ENCODE results near the gene AMN. TPM values are rescaled to one million over a fixed set of nuclear protein-coding genes. Genes with fewer than 3 reads are reported as not detected.

Gene AMN
- total and polyA plus RNA-seq, 7 experiments from 2014 or later = 0.53 to 11.0 (median 3.8) TPM

- CTCF ChIA-PET = no interaction called here
- H3K27me3 Mint-ChIP-seq = peaks cover 0 to 45% (median 11%) of the 10 kb centered on the region in 5 donors
- H3K27ac ChIP-seq (ENCODE audit: low read depth, low read length) = no peak overlapping the region
- no peak overlapping the region for H3K27ac Mint-ChIP-seq
- no peaks in the 10 kb centered on the region for H3K36me3 ChIP-seq (ENCODE audit: control insufficient read depth in 2 of 3, insufficient read depth in 3 of 3, low read length in 3 of 3)
- DNase-seq = peak in 1 of 9 donors; percentile 19
- ATAC-seq = no peak
- peaks cover 6 to 18% of the 10 kb centered on the region in 2 donors for H3K4me1 ChIP-seq (ENCODE audit: control insufficient read depth in 2 of 2, insufficient read depth in 2 of 2, low read length in 2 of 2)
- intact Hi-C loops (cut with micrococcal nuclease) = no loop called here
- peaks cover 0 to 1% (median 0%) of the 10 kb centered on the region in 5 donors for H3K36me3 Mint-ChIP-seq
- H3K4me1 Mint-ChIP-seq = peaks cover 0 to 13% (median 6%) of the 10 kb centered on the region in 7 donors
- H3K9me3 Mint-ChIP-seq = no peaks in the 10 kb centered on the region
- H3K4me3 ChIP-seq (ENCODE audit: low read length) = no peak overlapping the region
- H3K4me3 Mint-ChIP-seq = peak overlapping the region in 1 of 10 donors; percentile 85
- H3K27me3 ChIP-seq (ENCODE audit: control insufficient read depth in 2 of 2, insufficient read depth in 2 of 2, low read length in 2 of 2) = no peaks in the 10 kb centered on the region
- POLR2A ChIA-PET = interaction anchor here (0.6 to 1.2 kb wide), 3 partner anchors 16 to 169 kb away, joined by 3 read pairs; no protein-coding TSS in a partner anchor
- no peaks in the 10 kb centered on the region for H3K9me3 ChIP-seq (ENCODE audit: control insufficient read depth in 2 of 3, low read length in 3 of 3)
Observed at GRCh38 chr14:102930138-102930752, 7.8 kb downstream of the AMN start.

- no peaks in the 10 kb centered on the region for H3K9me3 ChIP-seq (ENCODE audit: control insufficient read depth in 2 of 3, low read length in 3 of 3)
- CTCF ChIA-PET = interaction anchor here (0.8 kb wide), 1 partner anchor 30 kb away, joined by 3 read pairs; no protein-coding TSS in a partner anchor
- Mint-ChIP-seq H3K4me1 (peaks cover 0 to 7% (median 3%) of the 10 kb centered on the region in 7 donors), H3K9me3 (no peaks in the 10 kb centered on the region), H3K36me3 (no peaks in the 10 kb centered on the region), H3K27me3 (peaks cover 0 to 37% (median 6%) of the 10 kb centered on the region in 5 donors), H3K27ac (no peak overlapping the region), H3K4me3 (peak overlapping the region in 2 of 10 donors; percentile 29 to 85)
- DNase-seq (no peak), ATAC-seq (no peak)
- H3K36me3 ChIP-seq (ENCODE audit: control insufficient read depth in 2 of 3, insufficient read depth in 3 of 3, low read length in 3 of 3) = no peaks in the 10 kb centered on the region
- no peak overlapping the region for H3K4me3 ChIP-seq (ENCODE audit: low read length)
- H3K27ac ChIP-seq (ENCODE audit: low read depth, low read length) = no peak overlapping the region
- no peaks in the 10 kb centered on the region for H3K27me3 ChIP-seq (ENCODE audit: control insufficient read depth in 2 of 2, insufficient read depth in 2 of 2, low read length in 2 of 2)
- H3K4me1 ChIP-seq (ENCODE audit: control insufficient read depth in 2 of 2, insufficient read depth in 2 of 2, low read length in 2 of 2) = peaks cover 6 to 18% of the 10 kb centered on the region in 2 donors
- POLR2A ChIA-PET = interaction anchor here (0.6 to 1.2 kb wide), 6 partner anchors 15 to 982 kb away, joined by 3 read pairs; no protein-coding TSS in a partner anchor
- intact Hi-C loops (cut with micrococcal nuclease) = no loop called here
Observed at GRCh38 chr14:102930753-102931579, 8.5 kb downstream of the AMN start.

DNA sequence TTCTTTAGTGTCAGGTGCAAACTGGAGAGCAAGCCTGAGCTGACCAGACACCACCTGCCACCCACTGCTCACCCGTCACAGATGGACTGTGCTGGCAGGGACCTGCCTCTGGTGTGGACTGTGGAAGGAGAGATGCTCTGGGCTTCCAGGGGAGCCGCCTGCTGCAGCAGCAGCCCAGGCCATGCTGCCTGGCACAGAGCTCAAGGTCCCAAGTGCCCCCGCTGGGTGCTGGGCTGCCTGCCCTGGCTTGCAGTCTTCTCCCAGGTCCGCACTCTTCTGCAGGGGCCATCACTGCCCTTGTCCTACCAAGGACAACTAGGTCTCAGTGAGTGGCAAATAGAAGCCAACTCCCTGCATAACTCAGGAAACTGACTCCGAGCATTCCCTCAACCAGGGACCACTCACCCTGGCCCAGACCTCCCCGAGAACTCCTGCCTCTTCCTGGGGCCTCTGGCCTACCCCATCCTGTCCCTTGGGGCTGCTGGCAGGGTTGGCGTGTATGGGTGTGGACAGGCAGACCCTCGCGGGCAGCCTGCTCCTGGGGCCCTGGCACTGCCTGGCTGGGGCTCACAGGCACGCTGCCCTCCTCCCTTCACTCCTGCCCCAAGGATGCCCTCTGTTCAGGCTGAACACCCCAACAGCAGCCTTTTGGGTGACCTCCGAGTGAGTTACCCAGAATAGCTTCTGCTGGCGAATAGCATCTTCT lies 9.3 kb downstream of the AMN start:
- no peak overlapping the region for H3K27ac ChIP-seq (ENCODE audit: low read depth, low read length)
- Mint-ChIP-seq H3K27ac (no peak overlapping the region), H3K4me3 (peak overlapping the region in 3 of 10 donors; percentile 16 to 85 (median 29)), H3K9me3 (no peaks in the 10 kb centered on the region), H3K27me3 (peaks cover 0 to 30% (median 0%) of the 10 kb centered on the region in 5 donors), H3K4me1 (peaks cover 0 to 4% (median 2%) of the 10 kb centered on the region in 7 donors), H3K36me3 (no peaks in the 10 kb centered on the region)
- no peak for DNase-seq
- H3K27me3 ChIP-seq (ENCODE audit: control insufficient read depth in 2 of 2, insufficient read depth in 2 of 2, low read length in 2 of 2) = no peaks in the 10 kb centered on the region
- ChIA-PET CTCF (interaction anchor here (0.8 kb wide), 1 partner anchor 30 kb away, joined by 3 read pairs; no protein-coding TSS in a partner anchor), POLR2A (interaction anchor here (0.6 to 0.7 kb wide), 2 partner anchors 99 to 983 kb away, joined by 3 read pairs; no protein-coding TSS in a partner anchor)
- H3K9me3 ChIP-seq (ENCODE audit: control insufficient read depth in 2 of 3, low read length in 3 of 3) = no peaks in the 10 kb centered on the region
- H3K36me3 ChIP-seq (ENCODE audit: control insufficient read depth in 2 of 3, insufficient read depth in 3 of 3, low read length in 3 of 3) = no peaks in the 10 kb centered on the region
- no peak for ATAC-seq
- intact Hi-C loops (cut with micrococcal nuclease) = no loop called here
- peaks cover 6 to 18% of the 10 kb centered on the region in 2 donors for H3K4me1 ChIP-seq (ENCODE audit: control insufficient read depth in 2 of 2, insufficient read depth in 2 of 2, low read length in 2 of 2)
- no peak overlapping the region for H3K4me3 ChIP-seq (ENCODE audit: low read length)

DNA sequence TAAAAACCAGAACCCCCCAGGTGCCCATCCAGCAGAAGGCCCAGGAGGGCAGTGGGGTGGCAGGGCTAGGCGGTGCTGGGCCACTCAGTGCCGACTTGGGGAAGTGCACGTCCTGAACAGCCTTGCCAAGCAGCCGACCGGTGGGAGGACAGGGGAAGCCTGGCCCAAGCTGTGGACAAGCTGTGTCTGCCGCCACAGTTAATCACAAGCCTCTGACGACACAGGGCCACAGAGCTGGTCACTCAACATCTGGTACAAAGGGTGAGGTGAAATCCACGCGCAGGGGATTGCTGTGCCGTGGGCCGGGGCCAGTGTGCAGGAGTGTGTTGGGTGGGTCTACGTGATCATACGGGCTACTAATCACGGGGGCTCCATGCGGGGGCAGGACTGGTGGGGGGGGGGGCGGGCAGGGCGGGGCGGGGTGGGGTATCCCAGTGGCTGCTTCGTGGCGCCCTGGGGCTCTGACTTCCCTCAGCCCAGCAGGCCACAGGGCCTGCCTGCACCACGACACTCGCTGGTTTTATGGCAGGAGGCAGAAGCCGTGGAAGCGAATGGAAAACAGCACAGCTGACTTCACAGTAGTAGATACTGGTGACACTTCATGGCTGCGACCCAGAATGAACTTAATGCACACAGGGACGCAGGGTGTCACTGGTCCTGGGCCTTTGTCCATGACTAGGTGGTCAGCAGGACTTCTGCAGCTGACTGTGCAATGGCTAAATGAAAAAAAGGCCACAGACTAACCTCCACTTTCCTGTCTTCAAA lies 10.2 kb downstream of the AMN start:
- Mint-ChIP-seq H3K4me3 (no peak overlapping the region), H3K27me3 (peaks cover 0 to 24% (median 0%) of the 10 kb centered on the region in 5 donors), H3K9me3 (no peaks in the 10 kb centered on the region), H3K4me1 (peaks cover 0 to 4% (median 0%) of the 10 kb centered on the region in 7 donors), H3K27ac (no peak overlapping the region), H3K36me3 (no peaks in the 10 kb centered on the region)
- H3K4me3 ChIP-seq (ENCODE audit: low read length) = no peak overlapping the region
- intact Hi-C loops (cut with micrococcal nuclease) = no loop called here
- peaks cover 6 to 16% of the 10 kb centered on the region in 2 donors for H3K4me1 ChIP-seq (ENCODE audit: control insufficient read depth in 2 of 2, insufficient read depth in 2 of 2, low read length in 2 of 2)
- no peaks in the 10 kb centered on the region for H3K36me3 ChIP-seq (ENCODE audit: control insufficient read depth in 2 of 3, insufficient read depth in 3 of 3, low read length in 3 of 3)
- DNase-seq (no peak), ATAC-seq (no peak)
- H3K27ac ChIP-seq (ENCODE audit: low read depth, low read length) = no peak overlapping the region
- no peaks in the 10 kb centered on the region for H3K27me3 ChIP-seq (ENCODE audit: control insufficient read depth in 2 of 2, insufficient read depth in 2 of 2, low read length in 2 of 2)
- ChIA-PET POLR2A (no interaction called here), CTCF (no interaction called here)
- no peaks in the 10 kb centered on the region for H3K9me3 ChIP-seq (ENCODE audit: control insufficient read depth in 2 of 3, low read length in 3 of 3)

DNA sequence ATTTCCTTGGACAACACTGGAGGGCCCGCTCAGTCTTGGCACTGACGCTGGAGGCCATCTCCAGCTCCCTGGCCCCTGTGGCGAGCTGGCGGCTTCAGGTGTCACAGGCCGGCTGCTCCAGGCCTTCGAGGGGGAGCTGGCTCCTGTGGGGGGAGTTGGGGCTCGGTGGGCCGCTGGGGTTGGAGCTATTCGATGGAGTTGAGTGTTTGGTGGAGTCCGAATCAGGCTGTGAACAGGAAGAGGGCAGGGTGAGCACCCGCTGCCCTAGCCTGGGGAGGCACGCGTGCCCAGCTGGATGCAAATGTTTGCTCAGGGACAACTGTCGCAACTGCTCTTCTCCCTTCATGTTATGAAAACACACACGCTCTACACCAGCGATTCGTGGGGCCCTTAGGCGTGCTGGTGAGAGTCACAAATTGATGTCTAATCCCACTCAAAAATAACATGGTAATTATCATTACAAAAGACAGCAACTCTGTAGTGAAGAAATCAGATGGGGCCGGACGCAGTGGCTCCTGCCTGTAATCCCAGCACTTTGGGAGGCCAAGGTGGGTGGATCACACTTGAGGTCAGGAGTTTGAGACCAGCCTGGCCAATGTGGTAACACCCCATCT lies 11.3 kb downstream of the AMN start:
- ATAC-seq (no peak), DNase-seq (no peak)
- ChIA-PET POLR2A (interaction anchor here (0.6 kb wide), 1 partner anchor 1423 kb away, joined by 5 read pairs; no protein-coding TSS in a partner anchor), CTCF (no interaction called here)
- Mint-ChIP-seq H3K4me3 (peak overlapping the region in 1 of 10 donors; percentile 29), H3K27me3 (peaks cover 0 to 17% (median 0%) of the 10 kb centered on the region in 5 donors), H3K36me3 (no peaks in the 10 kb centered on the region), H3K27ac (no peak overlapping the region), H3K9me3 (no peaks in the 10 kb centered on the region), H3K4me1 (peaks cover 0 to 4% (median 0%) of the 10 kb centered on the region in 7 donors)
- H3K9me3 ChIP-seq (ENCODE audit: control insufficient read depth in 2 of 3, low read length in 3 of 3) = no peaks in the 10 kb centered on the region
- no peaks in the 10 kb centered on the region for H3K27me3 ChIP-seq (ENCODE audit: control insufficient read depth in 2 of 2, insufficient read depth in 2 of 2, low read length in 2 of 2)
- no peaks in the 10 kb centered on the region for H3K36me3 ChIP-seq (ENCODE audit: control insufficient read depth in 2 of 3, insufficient read depth in 3 of 3, low read length in 3 of 3)
- H3K4me3 ChIP-seq (ENCODE audit: low read length) = no peak overlapping the region
- intact Hi-C loops (cut with micrococcal nuclease) = no loop called here
- peaks cover 5 to 11% of the 10 kb centered on the region in 2 donors for H3K4me1 ChIP-seq (ENCODE audit: control insufficient read depth in 2 of 2, insufficient read depth in 2 of 2, low read length in 2 of 2)
- no peak overlapping the region for H3K27ac ChIP-seq (ENCODE audit: low read depth, low read length)
